Measurements from ENCODE around the gene ANKRD44. TPM values are rescaled to one million over a fixed set of nuclear protein-coding genes. Genes with fewer than 3 reads are reported as not detected.

The ANKRD44 gene
- total and polyA plus RNA-seq, 2 of the 8 experiments (the other 6 are each of a cell fraction or from before 2014, with no cell fraction given): 1.2 to 1.3 TPM

DNA sequence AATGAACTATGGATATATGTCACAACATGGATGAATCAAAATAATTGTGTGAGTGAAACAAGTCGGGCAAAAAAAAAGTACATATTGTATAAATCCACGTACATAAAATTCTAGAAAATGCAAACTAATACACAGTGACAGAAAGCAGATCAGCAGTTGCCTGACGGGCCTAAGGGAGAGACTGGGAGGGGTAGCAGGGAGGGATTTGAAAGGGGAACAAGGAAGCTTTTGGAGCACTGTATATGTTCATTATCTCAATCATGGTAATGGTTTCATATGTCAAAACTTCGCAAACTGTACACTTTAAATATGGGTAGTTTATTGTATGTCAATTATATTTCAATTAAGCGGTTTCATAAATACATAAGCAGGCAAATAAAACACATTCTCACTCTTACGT, 153.8 kb downstream of the ANKRD44 start (continued):
- no peak for TF ChIP-seq CBX5 (IDR thresholded peaks at IDR 0.05; ENCODE audit: low read depth, low read length)
- no peak for TF ChIP-seq JUND (IDR thresholded peaks at IDR 0.05; ENCODE audit: low read length)
- no peak for TF ChIP-seq TBP (IDR thresholded peaks at IDR 0.05; ENCODE audit: low read depth, low read length)

Measured in H1 (cell line).